HG03060 (cell line): ENCODE measurements around the gene ZNF688.

ENCODE experiments used
- ATAC-seq: cut with Tn5 transposase; IDR thresholded peaks from one replicate; pipeline ENCODE4 v1.9.1; 2021; ENCODE audit warnings: low read depth, moderate number of reproducible peaks; ENCODE audit not compliant: unreplicated experiment

Gene ZNF688

GRCh38 chr16:30585400-30586191, 14.1 kb upstream of the ZNF688 start, which contains the start of gene ZNF785:
TSS of gene ZNF785 (minus strand) at chr16:30585697. CDS start at chr16:30585611, 86 bp downstream.
- peak; percentile 69 for ATAC-seq

- ATAC-seq = peak; percentile 23
Measured at GRCh38 chr16:30585022-30585399, 13.5 kb upstream of the ZNF688 start.

- no peak for ATAC-seq
Measured at GRCh38 chr16:30582611-30583340, 11.3 kb upstream of the ZNF688 start.

GRCh38 chr16:30581457-30581856, 9.9 kb upstream of the ZNF688 start:
- ATAC-seq = no peak

- ATAC-seq = no peak
Measured at GRCh38 chr16:30574678-30575077, 3.2 kb upstream of the ZNF688 start.

GRCh38 chr16:30570636-30571444, 674 bp downstream of the ZNF688 start:
- no peak for ATAC-seq

GRCh38 chr16:30569746-30570635, 1.5 kb downstream of the ZNF688 start:
- no peak for ATAC-seq

- ATAC-seq = no peak
Measured at GRCh38 chr16:30569281-30569680, 2.2 kb downstream of the ZNF688 start.

GRCh38 chr16:30567991-30568638, 3.4 kb downstream of the ZNF688 start:
- ATAC-seq = no peak

- ATAC-seq = no peak
Measured at GRCh38 chr16:30567160-30567990, 4.1 kb downstream of the ZNF688 start.

GRCh38 chr16:30566531-30566930, 5.0 kb downstream of the ZNF688 start:
- ATAC-seq = no peak

GRCh38 chr16:30565984-30566383, 5.5 kb downstream of the ZNF688 start:
- no peak for ATAC-seq

GRCh38 chr16:30565526-30565925, 6.0 kb downstream of the ZNF688 start:
- ATAC-seq = no peak

- no peak for ATAC-seq
Measured at GRCh38 chr16:30562021-30562420, 9.5 kb downstream of the ZNF688 start.

- ATAC-seq = no peak
Measured at GRCh38 chr16:30561089-30561816, 10.3 kb downstream of the ZNF688 start.

GRCh38 chr16:30559690-30560089, 11.8 kb downstream of the ZNF688 start:
- no peak for ATAC-seq

GRCh38 chr16:30558789-30559377, 12.6 kb downstream of the ZNF688 start:
- no peak for ATAC-seq
